ENCODE results near the gene RGS5.

GRCh38 chr1:163145435-163145834, 57.3 kb downstream of the RGS5 start:
- TF ChIP-seq CTCF (IDR thresholded peaks at IDR 0.05; ENCODE audit: insufficient read depth, low read length), result no peak
- no peak for TF ChIP-seq GABPA (IDR thresholded peaks at IDR 0.05; ENCODE audit: low read depth)
- no peak for TF ChIP-seq REST (IDR thresholded peaks at IDR 0.05; ENCODE audit: insufficient replicate concordance, low read depth)
- TF ChIP-seq POLR2AphosphoS5 (IDR thresholded peaks at IDR 0.05; ENCODE audit: low read depth), result no peak

Data from HL-60 (cell line).